ENCODE measurements around the gene CCM2.

The CCM2 gene

GRCh38 chr7:45069444-45070253, 69.6 kb downstream of the CCM2 start:
- DNase-seq: no peak

DNA sequence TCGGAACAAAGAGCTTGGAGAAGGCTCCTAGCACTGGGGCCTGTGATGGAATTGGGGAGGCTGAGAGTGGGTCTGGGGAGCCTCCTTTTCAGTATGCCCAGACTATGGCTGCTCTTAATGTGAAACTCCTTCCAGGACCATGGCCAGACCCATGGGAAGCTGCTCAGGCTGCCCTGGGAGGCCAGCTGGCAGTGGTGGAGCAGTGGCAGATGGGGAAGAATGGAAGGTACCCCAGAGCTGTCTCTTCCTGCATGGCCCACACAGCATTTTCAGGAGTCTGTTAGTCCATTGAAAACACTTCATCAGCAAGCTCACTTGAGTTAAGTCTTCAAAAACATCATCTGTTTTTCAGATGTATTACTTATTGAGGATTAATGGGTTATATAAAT, 70.2 kb downstream of the CCM2 start:
- no peak for DNase-seq

GRCh38 chr7:45071528-45071927, 71.5 kb downstream of the CCM2 start:
- no peak for DNase-seq

- no peak for DNase-seq
These were observed 72.4 kb downstream of the CCM2 start for GRCh38 chr7:45072131-45073030.

DNA sequence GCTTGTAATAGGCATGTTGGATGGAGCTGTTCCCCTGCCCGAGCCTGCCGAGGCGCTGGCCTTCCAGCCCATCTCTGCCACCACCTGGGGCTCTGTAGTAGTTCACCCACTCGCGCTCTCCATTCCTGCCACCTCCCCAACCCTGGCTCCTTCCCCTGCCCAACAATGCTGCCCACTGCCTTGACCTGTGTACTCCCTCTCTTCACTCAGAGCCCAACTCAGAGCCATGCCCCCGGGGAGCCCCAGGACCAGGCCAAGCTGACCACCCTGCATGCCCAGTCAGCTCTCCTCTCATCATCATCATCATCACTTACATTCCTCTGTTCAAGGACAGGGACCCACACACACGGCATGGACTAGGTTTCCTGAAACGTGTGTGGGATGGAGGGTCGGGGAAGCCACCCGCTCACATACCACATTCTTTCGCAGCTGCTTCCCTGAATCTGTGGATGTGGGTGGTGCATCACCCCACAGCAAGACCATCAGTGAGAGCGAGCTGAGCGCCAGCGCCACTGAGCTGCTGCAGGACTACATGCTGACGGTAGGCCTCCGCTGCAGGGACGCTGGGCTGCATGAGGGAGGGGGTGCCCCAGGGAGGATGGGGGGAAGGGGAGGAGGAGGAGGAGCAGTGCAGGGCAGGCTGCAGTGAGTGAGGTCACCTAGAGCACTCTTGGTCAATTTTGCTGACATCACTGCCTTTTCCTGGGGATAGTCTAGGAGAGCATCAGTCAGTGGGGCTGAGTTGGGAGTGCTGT, 73.2 kb downstream of the CCM2 start:
- no peak for DNase-seq

GRCh38 chr7:45073786-45074527, 74.0 kb downstream of the CCM2 start:
- no peak for DNase-seq

DNA sequence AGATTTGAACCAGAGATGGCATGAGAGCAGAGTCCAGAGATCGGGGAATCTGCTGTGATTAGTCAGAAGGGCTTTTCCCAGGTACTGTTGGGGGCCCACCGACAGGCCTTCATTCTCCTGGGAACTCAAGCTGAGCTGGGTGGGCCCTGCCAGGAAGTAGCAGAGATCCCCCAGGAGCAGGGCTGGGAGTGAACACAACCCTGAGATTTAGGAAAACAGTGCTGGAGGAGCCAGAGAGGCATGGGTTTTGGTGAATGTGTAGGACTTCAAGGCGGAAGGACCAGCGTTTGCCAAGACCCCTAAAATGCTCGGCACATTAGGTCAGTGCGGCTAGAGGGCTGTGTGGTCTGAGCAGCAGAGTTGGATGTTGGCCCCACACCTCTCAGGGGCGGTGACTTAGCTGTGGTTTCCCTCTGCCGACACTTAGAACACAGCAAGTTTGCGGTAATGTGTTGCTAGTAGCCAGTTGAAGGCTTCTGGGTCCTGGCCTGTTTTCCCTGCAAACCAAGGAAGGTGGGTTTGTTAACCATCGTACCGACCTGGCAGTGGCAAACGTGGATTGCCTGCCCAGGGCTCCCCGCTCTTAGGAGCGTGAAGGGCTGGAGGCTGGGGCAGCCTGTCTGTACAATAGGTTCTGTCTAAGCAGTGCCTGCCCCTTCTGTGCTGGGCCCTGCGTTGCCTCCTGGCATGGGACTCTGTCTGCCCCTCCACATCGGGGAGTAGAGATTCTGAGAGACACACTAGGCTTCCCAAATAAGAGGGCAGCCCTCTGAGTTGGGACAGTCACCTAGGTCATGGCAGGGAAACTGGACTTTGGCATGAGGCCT, 74.7 kb downstream of the CCM2 start:
- no peak for DNase-seq

- no peak for DNase-seq
These were observed 75.3 kb downstream of the CCM2 start for GRCh38 chr7:45075355-45075644.

GRCh38 chr7:45075871-45076796, 76.1 kb downstream of the CCM2 start:
- no peak for DNase-seq

- no peak for DNase-seq
These were observed 76.9 kb downstream of the CCM2 start for GRCh38 chr7:45076946-45077345.

GRCh38 chr7:45077579-45077978, 77.6 kb downstream of the CCM2 start:
- no peak for DNase-seq

- DNase-seq: peak in 1 of 3 experiments; percentile 14
These were observed 78.2 kb downstream of the CCM2 start for GRCh38 chr7:45078125-45078681.

- peak in 1 of 3 experiments; percentile 19 for DNase-seq
These were observed 80.4 kb downstream of the CCM2 start for GRCh38 chr7:45080265-45080957.

- no peak for DNase-seq
These were observed 81.1 kb downstream of the CCM2 start for GRCh38 chr7:45080958-45081669.

GRCh38 chr7:45081670-45081974, 81.6 kb downstream of the CCM2 start:
- no peak for DNase-seq

DNA sequence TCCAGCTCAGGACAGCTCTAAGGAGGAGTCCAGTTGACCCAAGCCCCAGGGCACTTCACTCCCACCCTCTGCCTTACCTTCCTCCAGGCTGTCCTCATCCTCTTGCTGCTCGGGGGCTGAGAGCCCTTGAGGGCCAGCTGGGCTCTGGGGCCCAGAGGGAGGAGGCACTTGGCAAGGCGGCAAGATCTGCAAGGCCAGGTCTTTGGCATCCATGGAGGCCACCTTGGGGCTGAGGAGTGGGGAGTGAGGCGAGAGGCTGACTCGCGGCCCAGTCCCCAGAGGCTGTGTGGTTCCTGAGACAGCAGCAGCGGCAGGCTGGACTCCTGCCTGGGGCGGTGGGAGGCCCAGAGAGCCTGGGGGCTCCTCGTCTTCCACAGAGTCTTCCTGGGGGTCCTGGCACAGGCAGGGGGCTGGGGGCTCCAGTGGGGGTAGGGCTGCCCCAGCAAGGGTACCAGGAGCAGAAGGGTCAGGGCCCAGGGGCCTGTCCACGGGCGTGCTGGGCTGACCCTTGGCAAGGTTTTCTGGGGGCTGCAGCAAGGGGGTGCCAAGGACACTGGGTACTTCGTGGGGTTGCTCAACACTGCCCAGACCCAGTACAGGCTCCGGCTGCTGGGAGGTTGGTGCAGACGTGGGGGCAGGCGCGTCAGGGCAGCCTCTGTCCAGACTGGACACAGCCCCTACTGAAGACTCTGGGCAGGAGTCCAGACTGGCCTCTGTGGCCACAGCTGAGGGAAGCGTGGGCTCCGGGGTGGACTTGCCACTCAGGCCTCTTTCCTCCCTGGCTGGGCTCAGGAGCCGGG, 82.2 kb downstream of the CCM2 start:
- DNase-seq: no peak

- no peak for DNase-seq
These were observed 82.9 kb downstream of the CCM2 start for GRCh38 chr7:45082831-45083331.

DNA sequence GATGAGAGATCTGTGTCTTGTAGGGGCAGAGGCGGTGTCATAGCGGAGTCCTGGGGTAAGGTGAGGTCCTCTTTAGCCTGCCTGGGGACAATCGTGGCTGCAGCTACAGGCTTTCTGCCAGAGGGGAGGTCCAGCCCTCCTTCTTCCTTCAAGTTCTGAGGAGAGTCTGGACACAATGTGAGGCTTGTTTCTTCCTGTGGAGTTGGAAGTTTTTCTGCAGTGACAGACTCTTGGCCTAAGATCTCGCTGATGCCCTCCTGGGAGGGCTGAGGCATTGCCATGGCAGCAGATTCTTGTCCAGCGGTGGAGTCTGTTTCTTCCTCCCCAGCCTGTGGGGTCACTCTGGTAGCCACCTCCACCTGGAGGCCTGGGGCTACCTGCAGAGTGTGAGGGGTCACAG, 84.3 kb downstream of the CCM2 start:
- DNase-seq: no peak
